ENCODE results near the gene ATG5.

Gene ATG5

DNA sequence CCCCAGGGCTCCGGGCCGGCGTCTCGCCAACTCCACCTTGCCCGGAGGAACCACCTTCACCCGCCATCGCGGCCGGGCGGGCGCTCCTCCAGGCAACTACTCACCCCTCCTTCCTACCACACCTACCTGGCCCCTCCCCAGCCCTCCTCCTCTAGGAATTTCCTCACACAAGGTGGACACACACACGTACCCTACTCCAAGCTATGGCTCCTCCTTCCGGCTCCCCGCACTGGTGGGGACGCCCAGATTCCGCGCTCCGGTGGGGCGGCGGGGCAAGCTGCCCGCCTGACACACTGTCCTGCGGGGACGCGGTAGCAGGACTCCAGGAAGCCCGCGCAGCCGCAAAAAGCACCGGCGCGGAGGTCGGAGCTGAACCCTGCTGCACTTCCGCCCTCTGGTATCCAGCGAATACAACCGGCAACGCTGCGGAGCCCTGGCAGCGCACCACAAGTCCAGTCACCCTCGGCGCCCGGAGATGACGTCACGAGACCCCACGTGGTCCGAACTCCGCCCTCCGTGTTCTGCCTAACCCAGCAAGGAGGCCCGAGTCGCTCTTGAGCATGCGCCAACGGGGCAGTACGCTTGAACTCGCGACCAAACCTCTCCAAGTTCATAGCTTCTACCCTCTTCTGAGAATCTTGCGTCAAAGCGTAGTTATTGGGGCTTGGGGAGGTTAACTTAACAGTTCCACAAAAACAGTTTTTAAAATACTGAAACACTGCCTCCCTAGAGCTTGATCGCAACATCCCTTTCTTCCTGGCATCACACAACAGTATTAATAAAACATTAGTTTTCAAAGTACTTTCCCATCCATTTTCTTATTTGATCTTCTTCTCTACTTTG lies at the start of gene ATG5:
TSS of gene ATG5 (minus strand) at position 425 of the 843 bp plus-strand sequence. CDS start 9,552 bp downstream, outside the sequence.
- peak; percentile 99 for DNase-seq

DNA sequence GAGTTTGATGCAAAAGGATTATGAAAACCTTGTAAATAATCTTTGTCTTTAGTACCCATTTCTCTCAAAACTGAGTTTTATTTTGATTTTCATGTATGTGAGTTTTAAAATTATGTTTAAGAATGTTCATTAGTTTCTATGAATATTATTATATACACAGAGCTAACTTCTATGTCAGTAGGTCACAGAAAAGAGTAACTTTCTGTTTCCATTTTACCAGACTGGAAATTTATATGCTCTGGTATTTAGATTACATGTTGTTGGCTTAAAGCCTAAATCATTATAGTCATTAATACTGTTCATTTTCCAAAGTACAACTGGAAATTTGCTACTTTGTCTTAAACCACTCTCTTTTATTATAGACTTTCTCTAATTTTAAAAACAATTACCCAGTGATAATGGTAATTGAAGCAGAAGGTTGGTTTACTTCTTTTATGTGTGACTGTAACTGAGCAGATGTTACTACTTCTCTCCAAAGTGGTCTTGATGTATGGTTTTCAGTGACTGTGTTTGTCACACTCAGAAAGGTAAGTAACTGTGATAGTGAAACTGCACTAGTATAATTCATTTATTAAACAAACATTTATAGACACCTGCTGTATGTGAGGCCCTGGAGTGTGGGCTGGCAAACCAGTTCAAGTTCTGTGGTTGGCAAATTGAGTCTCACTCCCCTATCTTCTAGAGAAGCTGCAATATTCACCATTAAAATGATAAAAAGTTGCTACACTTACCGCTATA lies 48.1 kb upstream of the ATG5 start:
- DNase-seq: no peak

DNA sequence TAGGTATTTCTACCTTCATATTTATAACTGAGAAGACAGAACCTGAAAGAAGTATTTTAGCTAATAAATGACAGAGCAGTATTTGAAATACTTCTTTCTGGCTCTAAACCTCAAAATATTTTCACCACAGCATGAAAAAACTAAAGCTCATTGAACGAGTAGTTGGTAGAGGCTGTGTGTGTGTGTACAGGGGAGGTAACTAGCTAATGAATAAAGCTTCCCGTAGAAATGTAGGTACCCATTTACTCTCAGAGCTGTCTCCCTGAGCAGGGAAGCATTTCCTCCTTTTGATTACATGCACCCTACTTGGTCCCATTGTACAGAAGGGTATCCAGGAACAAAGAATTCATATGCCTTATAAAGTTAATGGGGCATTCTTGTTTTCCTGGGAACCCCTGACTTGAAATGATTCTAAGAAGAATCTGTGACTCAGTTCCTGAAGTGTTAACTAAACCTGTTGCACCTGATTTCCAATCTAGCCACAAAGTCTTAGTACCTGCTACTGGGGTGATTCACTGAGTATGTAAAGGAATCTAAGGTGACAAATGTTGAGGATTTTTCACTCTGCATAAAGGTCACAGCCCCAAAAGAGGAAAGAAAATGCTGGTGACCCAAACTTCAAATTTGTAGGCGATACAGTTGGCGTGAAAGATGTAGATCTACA lies 47.4 kb upstream of the ATG5 start:
- no peak for DNase-seq

DNA sequence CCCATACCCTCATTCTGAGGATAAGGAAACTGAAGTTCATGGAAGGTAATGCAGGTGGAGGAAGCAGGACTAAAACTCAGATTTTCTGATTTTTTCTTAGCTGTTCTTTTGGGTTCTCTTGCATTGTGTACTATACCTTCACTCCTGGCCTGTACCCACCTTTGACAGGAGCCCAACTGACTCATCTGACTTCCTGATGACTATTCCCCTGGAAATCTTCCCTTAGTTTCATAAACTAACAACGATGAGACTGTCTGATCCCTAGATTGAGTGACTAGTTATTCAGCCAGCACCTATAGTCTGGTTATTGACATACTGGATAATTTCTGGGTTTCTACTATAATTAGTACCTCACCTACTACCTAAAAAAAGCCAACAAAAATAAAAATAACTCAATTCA lies 45.1 kb upstream of the ATG5 start:
- no peak for DNase-seq

DNA sequence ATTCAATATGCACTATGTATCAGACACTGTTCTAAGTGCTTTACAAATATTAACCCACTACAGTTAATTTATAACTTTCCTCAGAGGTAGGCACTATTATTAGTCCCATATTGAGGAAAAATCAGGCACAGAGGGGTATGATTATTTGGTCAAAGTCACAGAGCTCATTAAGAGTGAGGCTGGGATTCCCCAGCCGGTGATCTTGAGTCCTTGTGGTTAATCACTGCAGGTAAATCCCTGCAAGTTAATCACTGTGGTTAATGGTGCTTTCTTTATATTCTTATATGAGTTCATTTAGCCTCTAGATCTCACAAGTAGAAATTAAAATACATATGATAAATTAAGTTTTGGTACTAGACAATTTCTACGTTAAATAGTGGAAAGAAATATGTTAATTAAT lies 44.2 kb upstream of the ATG5 start:
- DNase-seq: no peak

DNA sequence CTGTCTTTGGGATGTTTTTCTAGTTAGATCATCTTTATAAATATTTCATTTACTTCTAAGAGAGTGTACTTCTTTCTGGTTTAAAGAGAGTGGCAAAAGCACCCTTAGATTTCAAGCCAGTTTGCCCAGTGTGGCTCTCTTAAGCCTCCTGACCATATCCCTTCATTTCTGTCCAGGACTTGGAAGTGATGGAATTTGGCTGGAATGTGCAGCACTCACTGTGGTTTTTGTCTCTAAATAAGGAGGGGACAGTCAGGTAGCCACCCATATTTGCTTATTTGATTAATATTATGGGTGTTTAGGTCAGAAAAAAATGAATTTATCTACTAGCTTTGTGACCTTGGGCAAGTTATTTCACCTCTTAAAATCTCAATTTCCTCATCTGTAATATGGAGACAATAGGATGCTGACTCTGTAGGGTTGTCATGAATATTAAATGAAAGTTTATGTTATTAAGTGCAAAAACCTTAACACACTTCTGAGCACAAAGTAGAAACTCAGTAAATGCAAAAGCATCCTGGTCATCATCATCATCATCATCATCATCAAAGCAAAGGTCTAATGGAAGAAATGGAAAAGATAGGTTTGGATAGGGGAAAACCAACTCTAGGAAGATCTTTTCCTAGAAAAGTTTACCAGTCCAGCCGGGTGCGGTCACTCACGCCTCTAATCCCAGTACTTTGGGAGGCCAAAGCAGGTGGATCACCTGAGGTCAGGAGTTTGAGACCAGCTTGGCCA lies 38.0 kb upstream of the ATG5 start:
- DNase-seq: no peak

DNA sequence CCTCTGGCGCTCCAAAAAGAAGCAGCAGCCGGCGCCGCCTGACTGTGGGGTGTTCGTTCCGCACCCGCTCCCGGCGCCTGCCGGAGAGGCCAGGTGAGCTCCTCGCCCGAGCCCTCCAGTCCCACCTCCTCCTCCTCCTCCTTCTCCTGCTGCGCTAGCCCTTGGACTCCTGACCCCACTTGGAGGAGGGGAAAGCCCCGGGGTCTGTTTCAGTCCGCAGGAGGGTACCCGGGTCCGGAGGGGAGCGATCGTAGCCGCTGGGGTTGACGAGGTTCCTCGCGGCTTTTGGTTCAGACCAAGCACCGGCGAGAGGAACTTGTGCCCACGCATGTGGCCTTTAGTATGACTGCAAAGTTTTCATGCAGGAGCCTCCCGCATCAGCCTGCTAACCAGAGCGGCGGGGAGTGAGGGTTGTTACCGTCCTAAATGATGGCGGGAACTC lies 35.5 kb upstream of the ATG5 start:
- DNase-seq: peak; percentile 69

DNA sequence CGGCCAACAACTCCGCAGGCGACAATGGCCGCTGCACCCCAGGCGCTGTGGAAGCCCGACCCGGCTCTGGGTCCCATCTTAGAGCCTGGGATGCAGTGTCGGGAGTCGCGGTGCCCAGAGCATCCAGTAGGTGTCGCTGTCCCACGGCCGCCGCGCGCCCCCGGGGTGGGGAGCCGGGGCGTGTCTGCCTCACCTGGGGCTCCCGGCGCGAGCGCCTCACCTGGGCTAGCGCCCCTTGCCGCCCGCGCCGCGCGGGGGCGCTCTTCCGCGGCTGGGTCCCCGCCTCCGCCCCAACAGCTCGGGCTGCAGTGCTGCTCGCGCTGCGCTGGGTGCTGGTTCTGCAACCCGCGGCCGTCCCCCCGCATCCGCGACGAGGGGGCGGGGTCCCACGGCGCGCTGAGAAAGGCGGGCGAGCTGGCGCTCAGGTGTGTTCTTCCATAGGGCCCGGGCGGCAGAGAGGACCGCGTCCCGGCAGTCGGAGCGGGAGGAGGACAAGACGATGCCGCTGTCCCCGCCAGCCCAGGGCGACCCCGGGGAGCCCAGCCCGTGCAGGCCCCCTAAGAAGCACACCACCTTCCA lies 34.9 kb upstream of the ATG5 start, which contains the start of gene CRYBG1:
TSS of gene CRYBG1 (plus strand) at position 308 of the 579 bp plus-strand sequence. CDS start at position 500, 192 bp downstream.
- peak; percentile 33 for DNase-seq

DNA sequence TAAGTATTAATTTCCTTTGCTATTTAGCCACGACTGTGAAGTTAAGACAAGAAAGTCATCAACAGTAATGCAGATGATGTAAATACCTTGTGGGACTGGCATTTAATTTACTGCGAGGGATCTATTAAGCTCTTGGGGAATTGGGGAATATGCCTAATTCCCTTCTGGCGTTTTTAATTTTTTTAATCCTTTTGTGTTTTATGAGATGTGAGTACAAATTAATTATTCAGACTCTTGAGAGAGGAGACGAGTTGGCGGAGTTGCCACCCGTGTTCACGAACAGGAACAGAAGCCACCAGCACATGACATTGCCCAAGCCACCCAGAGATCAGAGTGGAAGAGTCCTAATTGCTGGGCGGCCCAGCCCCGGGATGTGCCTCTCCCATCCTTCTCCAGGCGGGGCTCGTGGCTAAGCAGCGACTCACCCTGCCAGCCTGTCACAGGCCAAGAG lies 34.4 kb upstream of the ATG5 start:
- no peak for DNase-seq

DNA sequence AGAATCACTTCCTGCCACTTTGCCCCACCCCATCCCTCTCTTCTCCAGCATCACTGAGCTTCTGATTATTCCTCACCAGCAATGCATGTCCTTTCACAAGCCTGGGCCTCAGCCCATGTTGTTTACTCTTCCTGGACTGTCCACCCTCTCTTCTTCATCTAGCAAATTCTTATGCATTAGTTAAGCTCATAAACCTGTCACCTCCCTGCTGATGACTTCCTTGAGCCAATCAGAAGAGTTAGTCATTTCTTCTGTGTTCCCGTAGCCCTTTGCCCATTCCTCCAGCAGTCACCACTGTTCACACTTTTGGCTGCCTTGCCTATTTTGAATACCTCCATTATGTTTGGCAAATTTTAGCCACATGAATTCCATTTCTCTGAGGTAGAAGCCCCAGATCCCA lies 30.8 kb upstream of the ATG5 start:
- DNase-seq: no peak

DNA sequence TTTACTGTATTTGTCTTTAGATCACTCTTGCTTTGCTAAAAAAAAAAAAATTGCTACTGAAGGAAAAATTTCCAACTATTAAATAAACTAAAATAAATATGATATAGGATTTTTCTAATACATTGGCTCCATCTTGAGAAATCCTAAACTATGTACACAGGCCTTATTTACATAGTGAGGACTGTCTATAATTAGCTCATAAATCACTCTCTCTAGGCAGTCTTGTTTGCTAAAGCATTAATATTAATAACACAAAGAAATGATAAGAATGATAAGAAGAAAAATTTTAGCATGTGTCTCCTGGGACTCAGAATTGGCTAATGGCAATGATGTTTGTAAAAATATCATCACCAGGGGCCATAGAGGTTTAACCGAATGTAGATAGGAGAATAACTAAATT lies 21.7 kb upstream of the ATG5 start:
- no peak for DNase-seq

DNA sequence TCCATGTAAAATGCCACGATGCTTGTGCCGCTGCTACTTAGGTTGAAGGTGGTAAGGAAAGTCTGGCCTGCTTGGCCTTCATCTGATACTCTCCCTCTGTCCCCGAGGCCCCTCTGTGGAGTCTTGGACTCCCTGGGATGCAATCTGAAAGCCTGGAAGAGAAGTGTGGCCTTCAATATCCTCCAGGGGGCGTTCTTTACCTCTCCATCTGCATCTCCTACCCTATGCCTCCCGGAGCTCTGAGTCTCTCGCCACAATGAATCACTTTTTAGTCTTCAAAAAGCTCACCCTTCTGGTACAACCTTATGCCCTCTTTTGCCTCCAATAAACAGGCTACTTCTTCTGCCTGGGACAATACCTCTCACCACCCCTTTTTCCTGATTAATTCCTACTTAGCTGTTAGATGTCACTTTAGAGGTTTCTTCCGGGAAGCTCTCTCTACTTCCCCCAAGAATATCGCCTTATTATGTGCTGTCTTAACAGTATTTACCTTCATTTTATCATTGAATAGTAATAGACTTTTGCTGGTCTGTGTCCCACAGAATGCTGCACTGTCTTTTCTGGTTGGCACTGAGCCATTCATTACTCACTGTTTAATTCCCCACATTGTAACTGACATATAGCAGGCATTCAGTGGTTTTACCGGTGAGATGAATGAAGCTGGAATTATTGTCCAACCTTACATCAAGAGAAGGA lies 13.9 kb upstream of the ATG5 start:
- DNase-seq: peak; percentile 68

DNA sequence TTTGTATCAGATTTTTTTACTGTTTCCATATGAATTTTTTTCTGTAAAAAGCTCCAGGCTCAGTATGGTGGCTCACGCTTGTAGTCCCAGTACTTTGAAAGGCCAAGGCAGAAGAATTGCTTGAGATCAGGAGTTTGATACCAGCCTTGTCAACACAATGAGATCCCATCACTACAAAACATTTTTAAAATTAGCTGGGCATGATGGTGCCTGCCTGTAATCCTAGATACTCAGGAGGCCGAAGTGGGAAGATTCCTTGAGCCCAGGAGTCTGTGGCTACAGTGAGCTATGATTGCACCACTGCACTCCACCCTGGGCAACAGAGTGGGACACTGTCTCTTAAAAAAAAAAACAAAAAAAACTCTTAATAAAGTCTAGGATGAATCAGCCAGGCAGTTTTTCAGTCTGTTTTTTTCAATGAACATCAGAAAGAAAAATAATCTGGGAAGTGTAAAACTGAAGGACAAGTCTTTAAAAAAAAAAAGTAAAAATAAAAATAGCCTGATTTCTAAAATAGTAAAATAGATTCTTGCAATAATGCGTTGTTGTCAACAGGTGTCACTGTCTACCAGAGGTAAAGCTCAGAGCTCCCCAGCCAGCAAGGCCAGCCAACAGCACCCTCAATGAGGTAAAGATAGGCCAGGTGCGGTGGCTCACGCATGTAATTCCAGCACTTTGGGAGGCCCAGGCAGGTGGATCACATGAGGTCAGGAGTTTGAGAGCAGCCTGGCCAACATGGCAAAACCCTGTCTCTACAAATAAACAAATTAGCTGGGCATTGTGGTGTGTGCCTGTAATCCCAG lies 9.3 kb upstream of the ATG5 start:
- peak; percentile 56 for DNase-seq

DNA sequence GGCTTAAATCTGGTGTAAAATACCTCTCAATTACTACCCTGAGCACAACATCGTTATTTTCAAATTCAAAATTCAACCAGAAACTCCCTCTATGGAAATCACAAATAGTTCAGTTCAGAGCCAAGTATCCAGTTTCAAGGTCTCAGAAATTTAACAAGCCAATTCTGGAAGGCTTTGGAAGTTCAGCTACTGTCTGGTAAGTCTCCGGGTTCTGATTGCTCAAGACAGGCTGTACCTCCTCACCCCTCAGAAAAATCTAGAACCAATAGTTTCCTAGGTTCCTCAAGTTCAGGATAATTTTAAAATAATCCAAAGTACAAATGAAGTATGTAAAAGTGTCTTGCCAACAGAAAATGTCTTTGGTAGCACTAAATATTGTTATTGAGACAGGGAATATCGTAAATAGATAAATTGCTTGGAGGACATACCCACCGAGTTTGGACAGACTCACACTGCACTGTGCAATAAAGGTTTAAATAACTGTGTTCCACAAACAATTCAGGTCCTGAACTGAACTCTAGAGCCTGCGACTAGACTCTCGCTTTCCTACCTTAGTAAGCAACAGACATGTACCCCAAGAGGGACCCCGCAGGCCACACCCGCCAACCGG lies 729 bp downstream of the ATG5 start:
- DNase-seq: peak; percentile 11

DNA sequence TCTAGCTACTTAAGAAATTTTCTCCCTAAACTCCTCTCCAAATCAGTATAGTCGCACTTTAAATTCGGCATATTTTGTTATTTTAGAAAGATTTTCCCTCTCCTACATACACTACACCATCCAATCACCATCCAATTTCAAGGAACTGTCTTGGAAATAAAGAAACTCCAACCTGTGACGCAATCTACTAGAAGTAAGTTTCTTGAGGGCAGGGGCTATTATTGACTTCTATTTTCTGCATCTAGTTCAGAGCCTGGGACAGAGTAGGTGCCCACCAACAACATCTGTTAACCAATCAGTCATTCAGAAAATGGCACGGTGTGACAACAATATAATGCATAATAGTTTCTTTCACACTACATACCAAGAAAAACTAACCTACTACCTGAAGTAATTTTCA lies 3.6 kb downstream of the ATG5 start:
- no peak for DNase-seq

DNA sequence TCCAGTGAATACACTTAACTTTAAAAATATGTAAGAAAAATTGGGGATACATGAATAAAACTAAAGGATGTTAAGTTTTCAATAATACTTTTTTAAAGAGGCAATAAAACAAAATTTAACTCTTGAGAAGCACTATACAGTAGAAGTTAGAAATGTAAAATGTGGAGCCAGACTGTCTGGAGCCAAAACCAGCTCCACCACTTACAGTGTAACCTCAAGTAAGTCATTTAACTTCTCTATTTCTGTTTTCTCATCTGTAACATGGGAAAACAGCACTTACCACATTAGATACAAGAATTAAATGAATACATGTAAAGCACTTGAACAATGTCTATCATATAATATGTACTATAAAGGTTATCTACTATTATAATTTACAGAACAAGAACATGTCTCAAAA lies 6.7 kb downstream of the ATG5 start:
- peak; percentile 11 for DNase-seq

DNA sequence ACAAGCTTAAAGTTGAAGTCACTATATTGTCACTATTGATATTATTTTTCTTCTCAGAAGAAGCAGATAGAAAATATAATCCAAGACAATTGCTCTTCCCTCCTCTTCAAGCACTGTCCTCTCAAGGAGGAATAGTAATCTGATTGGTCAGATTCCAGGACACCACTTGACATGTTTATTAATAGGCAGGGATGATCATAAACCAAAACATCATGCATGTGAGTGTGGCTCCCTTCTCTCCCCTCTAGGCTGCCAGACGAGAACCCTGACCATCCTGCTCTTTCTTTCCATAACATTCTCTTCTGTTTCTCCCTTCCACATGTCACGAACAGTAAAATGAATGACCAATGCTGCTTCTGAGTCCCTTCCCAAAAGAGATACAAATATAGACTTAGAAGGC lies 7.5 kb downstream of the ATG5 start:
- no peak for DNase-seq

DNA sequence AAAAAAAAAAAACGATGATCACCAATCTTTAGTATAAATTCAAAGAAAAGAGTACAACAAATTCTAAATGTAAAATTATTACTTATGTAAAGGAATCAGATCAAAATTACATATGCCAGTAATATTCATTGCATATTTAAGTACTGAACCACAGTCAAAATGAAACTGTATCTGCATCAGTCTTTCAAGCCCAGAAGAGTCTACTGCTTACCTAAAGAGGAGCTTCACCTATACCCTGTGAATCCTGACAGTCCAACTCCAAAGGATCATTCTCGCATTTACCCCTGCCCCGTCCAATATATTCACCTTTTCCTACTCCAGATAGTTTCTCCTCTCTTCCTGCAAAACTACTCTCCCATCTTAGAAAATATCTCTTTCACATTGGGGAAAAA lies 9.2 kb downstream of the ATG5 start:
- no peak for DNase-seq

DNA sequence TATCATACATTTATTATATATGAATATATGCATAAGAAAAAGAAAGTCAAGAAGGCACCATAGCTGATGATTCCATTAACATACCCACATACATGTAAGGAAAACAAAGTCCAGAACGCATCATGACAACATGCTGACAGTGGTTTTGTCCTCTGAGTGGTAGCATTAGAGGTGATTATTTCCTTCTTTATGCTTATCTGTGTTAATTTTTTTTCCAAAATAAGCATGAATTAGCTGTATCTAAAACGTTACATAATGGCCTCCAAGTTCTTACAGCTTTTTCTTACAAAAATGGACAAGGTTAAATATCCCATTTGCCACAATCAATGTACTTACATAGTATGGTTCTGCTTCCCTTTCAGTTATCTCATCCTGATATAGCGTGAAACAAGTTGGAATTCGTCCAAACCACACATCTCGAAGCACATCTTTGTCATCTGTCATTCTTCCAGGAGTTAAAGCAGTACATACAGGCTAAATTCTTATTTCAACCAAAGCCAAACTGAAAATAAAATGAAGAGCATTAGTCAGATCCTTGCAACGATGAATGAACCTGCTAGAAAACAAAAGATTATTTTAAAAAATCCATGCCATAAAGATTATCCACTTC lies 9.7 kb downstream of the ATG5 start:
- peak; percentile 5 for DNase-seq
